HG03571 (cell line): ENCODE results near the gene RAB11A.
A peak's percentile ranks its signal among the peaks of the same experiment; 100 is the strongest.

Experiments used
- ATAC-seq: cut with Tn5 transposase; IDR thresholded peaks from one replicate; pipeline ENCODE4 v1.9.1; 2021; ENCODE audit not compliant: unreplicated experiment

The RAB11A gene

DNA sequence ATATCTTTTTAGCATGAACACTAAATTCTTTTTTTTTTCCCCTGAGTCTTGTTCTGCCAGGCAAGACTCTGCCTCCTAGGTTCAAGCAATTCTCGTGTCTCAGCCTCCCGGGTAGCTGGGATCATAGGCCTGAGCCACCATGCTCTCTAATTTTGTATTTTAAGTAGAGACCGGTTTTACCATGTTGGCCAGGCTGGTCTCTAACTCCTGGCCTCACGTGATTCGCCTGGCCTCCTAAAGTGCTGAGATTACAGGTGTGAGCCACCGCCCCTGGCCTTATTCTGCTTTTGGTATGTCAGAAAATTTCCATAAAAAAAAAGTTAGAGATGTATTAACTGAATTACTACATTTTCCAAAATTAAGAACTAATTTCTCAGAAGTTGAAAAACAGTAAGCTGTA, 14.3 kb downstream of the RAB11A start:
- no peak for ATAC-seq

DNA sequence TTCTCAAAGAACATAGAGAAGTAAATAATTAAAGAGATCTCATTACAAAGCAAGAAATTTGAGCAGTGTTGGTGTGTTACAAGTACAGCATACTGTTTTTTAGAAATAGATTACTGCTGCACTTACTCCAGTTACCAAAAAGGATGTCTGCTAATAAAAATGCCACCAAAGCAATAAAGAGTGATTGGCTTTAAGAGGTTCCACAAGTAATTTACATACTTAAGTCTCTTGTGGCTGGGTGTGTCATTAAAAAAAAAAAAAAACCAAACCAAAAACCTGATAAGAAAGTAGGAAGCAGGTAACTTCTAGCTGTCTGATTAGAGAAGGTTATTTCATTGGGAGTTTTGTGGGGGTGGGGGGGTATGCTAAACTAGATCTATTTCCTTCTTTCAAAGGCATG, 15.2 kb downstream of the RAB11A start:
- no peak for ATAC-seq

DNA sequence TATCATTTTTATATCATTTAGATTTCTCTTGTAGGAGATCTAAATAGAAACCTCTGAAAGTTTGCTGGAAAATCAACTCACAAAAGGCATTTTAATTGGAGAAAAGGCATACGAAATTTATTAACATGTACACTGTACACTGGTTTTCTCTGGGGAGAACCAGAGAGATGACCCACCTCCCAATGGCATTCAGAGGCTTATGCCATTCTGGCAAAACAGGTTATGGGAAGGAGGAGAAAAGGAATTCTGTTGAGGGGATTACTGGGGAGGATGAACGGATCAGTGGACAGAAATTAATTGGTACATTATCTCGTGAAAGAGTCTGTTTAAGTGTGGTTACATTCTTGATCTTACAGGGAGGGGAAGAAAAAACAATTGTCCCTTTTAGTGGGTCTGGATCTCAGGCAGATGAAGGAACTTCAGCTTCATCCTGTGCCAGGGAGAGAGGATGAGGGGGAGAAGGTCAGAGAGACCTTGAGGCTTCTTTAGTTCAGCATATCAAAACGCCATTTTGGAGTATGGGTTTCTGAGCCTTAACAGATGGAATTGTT, 16.5 kb downstream of the RAB11A start:
- no peak for ATAC-seq

DNA sequence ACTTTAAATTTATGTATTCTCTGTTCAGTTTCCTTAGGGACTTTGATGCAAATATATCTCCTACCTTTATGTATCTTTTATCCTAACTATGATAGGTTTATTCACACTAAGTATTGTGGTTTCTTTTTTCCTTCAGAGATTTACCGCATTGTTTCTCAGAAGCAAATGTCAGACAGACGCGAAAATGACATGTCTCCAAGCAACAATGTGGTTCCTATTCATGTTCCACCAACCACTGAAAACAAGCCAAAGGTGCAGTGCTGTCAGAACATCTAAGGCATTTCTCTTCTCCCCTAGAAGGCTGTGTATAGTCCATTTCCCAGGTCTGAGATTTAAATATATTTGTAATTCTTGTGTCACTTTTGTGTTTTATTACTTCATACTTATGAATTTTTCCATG, 18.3 kb downstream of the RAB11A start:
- ATAC-seq, result no peak

DNA sequence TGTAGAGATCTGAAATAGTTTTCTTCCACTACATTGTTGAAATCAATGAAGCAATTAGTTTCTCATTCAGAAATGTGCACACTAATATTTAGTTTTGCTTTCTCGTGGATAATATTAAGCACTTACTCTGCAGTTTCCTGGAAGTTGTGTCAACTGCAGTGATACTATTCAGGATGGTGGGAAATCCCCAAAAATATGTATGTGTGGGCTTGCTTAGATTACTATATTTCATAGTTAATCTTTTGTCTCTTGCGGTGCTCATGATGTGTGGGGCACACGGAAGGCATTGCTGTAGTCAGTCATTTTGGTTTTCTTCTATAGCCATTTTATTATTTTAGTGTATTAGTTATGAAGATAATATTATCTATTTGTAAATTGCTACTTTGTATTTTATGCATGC, 19.7 kb downstream of the RAB11A start:
- ATAC-seq, result no peak

DNA sequence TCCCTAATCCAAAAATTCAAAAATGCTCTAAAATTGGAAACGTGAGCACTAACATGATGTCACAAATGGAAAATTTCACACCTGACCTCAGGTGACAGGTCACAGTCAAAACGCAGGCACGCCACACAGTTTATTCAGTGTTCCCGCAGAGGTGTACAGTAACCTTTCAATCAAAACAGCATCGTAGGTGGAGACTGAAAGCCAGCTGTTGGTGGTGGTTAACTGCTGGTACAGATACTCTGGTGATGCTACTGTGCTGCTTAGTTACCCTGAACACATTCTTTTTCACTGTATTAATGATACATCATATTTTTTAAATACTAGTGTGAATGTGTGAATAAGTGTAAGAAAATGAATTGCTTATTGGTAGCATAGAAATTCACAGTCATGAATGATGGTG, 23.8 kb downstream of the RAB11A start:
- ATAC-seq, result no peak

DNA sequence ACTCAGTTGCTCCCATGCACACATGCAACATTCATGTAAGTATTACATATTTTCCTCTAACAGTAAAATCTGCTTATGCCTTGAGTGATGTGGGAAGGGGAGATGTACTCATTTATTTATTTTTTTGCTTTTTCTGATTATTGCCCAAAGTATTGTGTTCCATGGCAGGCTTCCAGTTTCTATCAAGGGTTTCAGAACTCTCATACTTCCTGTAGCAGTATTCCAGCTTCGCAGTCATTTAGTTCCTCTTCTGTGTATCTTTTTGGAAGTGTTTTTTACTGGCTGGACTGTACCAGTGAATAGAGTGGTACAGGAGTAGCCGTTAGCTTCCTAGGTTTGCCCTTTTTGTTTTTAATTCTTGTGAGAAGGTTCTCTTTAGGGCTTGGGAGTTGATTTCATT, 26.9 kb downstream of the RAB11A start:
- ATAC-seq, result no peak

DNA sequence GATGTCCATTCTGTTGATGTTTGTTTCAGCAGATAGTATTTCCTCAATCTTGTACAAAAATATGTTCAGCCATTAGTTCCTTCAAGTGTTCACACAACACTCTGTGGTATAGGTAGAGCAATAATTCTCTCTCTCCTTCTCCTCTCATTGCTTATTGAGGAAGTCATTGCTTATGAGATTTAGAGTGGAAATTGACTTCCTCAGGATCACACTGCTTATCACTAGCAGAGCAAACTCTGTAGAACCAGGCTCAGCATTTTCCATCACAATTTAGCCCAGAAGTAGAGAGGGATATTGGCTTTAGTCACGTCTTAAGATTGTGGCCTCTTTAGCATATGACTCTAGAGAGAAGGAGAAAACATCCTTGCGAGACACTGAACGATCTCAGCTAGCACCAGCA, 31.2 kb downstream of the RAB11A start:
- ATAC-seq, result no peak

DNA sequence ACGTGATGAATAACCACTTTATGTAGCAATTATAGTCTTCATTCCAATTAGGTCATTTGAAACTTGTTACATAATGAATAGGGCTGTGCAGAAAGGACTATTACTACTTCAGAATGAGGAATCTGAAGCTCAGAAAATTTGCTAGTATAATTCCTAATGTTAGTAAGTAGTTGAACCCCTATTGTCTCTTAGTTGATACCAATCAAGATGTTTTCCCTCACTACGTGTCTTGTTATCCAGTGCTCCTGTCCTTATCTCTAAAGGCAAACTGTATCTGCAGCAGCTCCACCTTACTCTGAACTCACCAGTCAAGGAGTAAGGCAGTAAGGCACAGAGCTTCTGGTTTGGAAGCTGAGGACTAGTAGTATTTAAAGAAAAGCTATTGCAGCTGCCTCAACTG, 32.0 kb downstream of the RAB11A start:
- ATAC-seq, result no peak

DNA sequence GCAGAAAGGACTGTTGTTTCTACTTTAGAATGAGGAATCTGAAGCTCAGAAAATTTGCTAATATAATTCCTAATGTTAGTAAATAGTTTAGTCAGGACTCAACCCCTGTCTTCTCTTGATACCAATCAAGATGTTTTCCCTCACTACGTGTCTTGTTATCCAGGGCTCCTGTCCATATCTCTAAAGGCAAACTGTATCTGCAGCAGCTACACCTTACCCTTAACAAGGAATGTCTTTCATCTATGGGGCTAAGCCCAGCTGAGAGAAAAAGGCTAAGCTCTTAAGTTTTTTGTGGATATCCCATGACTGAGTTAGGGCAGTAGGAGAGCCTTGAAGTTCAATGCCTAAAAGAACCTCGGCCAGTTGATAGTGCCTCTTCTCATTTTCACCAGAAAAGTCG, 32.5 kb downstream of the RAB11A start:
- ATAC-seq, result no peak

DNA sequence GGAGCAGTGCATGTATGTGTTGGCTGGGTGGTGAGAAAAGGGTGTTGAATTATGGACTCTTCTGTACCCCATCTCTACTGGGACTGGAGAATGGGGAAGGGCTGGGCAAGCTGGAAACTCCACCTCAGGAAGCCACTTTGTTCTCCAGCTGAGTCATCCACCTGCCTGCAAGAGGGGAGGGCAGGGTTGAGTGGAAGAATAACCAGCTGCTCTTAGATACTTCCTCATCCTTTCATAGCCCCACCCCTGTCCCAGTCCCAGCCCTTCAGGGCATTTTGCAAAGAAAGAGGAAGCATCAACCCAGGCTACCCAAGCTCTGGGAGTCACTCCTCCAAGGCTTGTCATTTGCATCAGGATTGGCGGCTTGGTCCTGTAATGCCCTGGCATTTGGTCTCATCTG, 33.1 kb downstream of the RAB11A start:
- peak; percentile 74 for ATAC-seq

DNA sequence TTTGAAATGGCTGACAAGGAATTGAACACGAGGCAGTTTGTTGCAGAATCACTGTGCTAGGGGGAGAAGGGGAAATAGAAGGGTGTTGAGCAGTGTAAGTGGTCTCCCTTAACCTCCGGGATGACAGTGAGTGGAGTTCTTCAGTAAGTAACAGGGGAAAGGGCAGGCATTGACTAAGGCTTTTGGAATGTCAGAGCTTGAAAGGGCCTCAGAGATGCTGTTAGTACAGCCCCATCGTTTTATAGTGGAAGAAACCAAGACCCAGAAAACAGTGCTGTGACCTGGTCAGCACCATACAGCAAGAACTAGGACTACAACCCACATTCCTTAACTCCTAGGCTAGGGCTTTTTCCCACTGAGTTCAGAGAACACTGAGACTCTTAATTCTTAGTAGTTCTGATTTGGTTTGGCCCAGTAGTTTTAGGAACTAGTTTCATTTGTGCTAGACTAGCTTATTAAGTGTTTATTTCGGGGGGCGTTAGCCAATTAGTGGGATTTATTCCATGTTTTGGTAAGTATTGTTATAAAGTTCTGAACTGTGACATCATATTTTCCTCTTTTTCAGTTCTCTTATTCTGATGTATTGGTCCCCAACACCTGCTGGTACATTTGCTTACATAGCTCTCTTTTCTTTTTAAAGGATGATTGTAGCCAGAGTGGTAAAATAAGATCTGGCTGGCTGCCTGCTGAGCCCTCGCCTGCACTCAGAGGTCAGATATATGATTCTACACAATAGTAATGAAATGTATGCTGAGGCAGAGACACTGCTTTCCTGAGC, 34.2 kb downstream of the RAB11A start:
- no peak for ATAC-seq

DNA sequence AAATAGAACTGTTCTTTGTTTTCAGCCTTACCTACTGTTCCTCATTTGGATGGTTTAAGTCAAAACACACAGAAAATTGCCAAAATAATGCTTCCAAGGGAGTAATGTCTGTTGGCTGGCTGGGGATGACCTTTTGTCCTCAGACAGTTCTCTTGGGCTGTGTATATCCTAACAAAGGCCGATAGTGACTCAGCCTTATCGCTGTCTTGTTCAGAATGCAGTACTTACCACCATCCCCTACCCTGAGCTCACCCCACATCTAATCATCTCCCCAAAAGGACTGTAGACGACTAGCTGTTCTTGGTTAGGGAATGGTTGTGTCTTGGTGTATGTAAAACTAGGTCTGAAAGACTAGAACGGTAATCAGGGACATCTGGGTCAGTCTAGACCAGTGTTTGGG, 35.0 kb downstream of the RAB11A start:
- no peak for ATAC-seq

DNA sequence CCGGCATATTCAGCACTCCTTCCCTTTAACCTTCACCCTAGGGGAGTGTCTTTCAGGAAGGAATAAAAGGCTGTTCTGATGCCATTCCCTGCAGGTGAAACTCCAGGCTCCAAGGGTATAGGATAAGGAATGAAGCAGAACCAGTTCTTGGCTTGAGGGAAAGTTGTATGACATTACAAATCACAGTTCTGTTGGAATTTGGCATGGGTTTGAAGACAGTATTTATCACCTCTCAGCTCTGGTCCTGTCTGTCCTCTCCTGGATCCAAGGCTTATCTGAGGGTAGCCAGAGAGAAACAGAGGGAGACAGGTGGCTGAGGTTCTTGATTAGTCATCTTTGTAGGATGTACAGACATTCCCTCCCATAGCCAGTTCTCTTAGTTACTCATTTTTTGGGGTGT, 37.1 kb downstream of the RAB11A start:
- ATAC-seq, result no peak

DNA sequence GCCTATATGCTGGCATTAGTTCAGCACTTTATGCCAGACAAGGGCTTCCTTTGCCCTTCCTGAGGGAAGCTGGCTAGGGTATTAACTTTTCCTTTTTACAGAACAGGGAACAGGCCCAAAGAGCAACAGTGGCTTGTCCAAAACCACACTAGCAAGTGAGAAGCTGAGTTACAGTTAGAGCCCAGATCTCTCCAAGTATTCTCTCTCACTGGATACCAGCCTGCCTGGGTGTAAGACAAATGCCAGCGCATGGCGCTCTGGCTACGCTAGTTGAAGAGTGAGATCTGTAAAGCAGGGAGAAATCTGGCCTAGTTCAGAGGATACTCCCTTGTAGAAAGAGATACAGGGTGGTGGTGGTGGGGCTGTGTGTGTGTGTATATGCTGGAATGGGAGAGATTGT, 38.4 kb downstream of the RAB11A start:
- no peak for ATAC-seq

DNA sequence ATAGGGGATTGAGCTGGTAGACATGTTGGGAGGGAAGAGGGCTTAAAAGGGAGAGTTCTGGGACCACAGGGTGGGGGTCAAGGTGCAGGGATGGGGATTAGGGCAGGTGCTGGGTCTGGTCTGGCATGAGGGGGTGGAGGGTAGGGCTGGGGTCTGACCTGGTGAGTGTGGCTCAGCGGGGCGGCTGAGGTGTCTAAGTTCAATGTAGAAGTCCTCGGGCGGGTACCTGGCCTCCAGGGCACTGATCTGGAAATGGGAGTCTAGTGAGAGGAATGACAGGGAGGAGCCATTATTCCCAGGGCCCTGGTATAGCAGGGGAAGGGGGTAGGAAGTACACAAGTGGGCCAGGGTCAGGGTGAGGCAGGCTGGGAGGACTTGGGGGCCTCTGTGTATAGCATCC, 39.6 kb downstream of the RAB11A start:
- no peak for ATAC-seq

DNA sequence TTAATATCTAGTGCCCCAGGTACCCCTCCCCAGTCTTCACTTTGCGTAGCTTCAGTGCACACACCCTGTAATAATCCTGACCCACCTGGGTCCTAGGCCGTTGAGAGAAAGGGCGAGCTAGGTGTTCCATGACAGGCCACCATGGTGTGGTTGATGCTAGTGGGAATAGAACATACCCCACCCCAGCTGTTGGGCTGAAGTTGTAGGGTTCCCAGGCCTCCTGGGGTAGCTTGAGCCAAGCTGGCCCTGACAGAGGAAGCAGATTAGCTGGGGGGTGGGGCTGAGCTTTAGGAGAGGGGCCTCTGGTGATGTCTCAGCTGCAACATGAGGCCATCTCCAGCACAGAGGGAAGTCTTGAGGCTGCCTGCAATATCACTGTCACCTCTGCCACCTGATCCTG, 40.5 kb downstream of the RAB11A start:
- no peak for ATAC-seq

DNA sequence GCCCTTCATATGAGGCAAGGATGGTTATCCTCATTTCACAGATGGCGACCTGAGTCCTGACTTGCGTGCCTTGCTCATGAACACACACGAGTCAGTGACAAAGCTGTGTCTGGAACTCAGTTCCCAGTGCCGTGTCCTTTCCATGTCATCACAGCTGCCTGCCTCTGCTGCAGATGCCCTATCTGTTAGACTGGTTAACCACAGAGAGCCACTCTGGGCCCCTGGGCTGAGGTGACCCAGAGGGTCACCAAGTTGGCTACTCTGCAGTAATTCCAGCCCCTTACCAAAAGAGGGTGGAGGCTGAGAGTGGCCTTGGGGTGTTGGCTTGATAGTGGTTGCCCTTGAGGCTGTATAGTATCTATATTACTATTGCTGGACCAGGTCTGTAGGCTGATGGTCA, 41.0 kb downstream of the RAB11A start:
- no peak for ATAC-seq

DNA sequence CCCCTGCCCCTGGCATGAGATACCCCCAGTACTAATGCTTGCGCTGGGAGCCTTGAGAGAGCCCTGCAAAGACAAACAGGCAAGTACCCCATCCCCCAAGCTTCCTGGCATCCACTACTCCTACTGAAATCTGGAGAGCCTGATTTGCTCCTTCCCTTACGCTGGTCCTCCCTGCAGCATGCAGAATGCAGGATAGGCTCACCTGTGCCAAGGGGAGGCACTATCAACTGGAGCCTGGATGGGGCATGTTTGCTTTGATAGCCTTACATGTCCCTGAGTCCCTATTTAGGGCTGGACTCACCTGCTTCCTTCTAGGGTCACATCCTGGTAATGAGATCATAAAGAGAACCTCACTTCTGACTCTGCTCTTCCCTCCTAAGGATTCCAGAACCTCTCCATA, 42.9 kb downstream of the RAB11A start:
- ATAC-seq, result no peak

DNA sequence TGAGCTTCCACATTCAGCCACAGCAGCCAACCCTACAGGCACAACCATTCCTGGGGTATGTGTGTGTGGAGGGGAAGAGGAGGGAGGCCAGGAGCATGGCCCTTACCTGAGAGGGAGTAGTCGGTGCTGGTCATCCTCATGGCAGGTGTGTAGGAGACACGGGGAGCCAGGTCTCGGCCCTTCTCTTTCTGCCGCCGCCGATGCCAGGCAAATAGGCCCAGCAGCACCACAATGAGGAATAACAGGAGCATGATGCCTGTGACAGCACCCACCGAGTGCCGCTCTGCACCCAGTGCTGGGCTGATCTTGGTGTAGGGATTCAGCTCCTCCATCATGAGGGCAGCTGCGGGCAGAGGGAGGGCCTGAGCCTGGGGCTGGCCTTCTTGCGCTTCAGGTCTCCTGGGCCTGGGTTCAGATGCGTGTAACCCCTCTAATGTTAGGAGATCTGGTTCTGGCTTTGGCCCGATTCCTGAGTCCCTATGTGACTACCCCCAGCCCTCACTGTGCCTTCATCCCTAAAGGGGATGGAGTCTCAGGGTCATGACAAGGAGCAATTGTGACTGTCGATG, 44.4 kb downstream of the RAB11A start:
- no peak for ATAC-seq

DNA sequence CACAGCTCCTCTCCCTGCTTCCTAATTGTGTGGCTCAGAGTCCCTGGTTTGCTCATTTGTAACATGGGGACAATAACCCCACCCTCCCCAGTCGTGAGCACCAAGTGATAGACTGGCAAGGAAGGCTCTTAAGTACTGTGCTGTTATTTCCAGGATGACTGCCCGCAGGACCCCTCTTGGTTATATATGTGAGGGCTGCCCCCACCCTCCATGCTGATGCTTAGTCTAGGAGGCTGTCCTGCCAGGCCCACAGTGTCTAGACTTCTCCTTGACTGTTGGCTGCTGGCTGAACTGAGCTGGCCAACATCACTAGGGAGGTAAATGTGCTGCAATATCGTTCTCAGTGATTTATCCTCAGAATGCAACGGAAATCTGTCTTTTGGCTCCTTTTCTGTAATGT, 45.1 kb downstream of the RAB11A start:
- no peak for ATAC-seq

DNA sequence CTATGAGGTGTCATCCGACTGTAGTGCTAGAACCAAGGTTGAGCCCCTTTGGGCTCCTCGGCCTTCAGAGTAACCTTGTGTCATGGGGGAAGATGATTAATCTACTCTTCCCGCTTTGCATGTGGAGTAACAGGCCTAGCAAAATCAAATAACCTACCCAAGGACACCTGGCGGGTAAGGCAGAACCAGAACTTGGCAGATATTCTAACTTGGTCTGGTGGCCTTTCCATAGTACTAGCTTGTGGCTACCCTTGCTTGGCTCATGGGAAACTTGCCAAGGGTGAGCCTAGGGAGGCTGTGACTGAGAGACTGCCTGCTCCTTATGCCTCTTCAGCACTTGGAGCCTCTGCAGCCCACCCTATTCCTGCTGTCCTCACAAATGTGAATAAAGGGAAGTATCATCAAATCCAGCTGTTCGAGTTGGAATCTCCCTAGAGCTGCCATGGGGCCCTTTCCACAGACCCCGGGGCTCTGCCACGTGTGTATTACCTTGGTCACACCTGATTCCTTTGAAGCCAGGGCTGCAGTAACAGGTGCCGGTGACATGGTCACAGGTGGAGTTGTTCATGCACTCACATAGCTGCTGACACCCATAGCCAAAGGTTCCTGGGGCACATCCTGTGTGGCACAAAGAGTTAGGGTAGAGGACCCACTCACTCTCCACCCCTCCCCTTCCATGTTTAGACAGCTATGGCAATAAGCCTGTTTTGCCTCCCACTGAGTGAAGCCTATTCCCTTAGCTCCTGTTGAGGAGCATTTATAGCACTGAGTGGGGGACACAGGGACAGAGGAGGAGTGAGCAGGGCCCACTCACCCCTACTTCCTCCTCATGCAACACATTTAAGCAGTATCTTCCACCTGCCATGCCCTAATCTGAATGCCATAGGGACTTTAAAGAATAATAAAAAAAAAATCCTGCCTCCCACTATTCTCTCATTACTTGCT, 46.0 kb downstream of the RAB11A start:
- no peak for ATAC-seq
